Aorta (tissue), 5 donors: Measurements from ENCODE around the gene RHCE. TPM values are rescaled to one million over a fixed set of nuclear protein-coding genes. Genes with fewer than 3 reads are reported as not detected.
"Not testable (repeated sequence)": the region's sequence is repeated elsewhere in the genome, so short reads cannot be mapped to it uniquely, and the experiment has no call there.

Experiments used
- ATAC-seq: fragments of 200-7000 bp; cut with Tn5 transposase; one replicate; pipeline ENCODE4 v1.9.1; 2022; ENCODE audit warnings: moderate library complexity; ENCODE audit not compliant: low FRiP score
- DNase-seq, 2 donors: peaks; one replicate each; pipeline ENCODE4 v3.0.0-alpha.2; 2020
- H3K27ac ChIP-seq, 2 donors: one replicate each; pipeline ENCODE4 v1.5.1; 2013; ENCODE audit warnings: low read length in 2 of 2, mild to moderate bottlenecking in 2 of 2, moderate library complexity in 2 of 2, control low read depth in 1 of 2, inconsistent platforms in 1 of 2, low read depth in 1 of 2
- H3K27me3 ChIP-seq, 2 donors: one replicate each; pipeline ENCODE4 v1.6.1; 2013; ENCODE audit warnings: control low read depth in 1 of 2, low read length in 1 of 2, mild to moderate bottlenecking in 1 of 2, moderate library complexity in 1 of 2; ENCODE audit not compliant: insufficient read depth in 2 of 2, control insufficient read depth in 1 of 2
- H3K36me3 ChIP-seq, 2 donors: one replicate each; pipeline ENCODE4 v1.6.1; 2013; ENCODE audit warnings: control low read depth in 1 of 2, low read length in 1 of 2, mild to moderate bottlenecking in 1 of 2; ENCODE audit not compliant: insufficient read depth in 2 of 2, control insufficient read depth in 1 of 2
- H3K4me1 ChIP-seq, 2 donors: one replicate each; pipeline ENCODE4 v1.6.1; 2013; ENCODE audit warnings: low read length in 2 of 2, control low read depth in 1 of 2, mild to moderate bottlenecking in 1 of 2, moderate library complexity in 1 of 2; ENCODE audit not compliant: insufficient read depth in 2 of 2, control insufficient read depth in 1 of 2
- H3K4me3 ChIP-seq, 2 donors: one replicate each; pipeline ENCODE4 v1.5.1; 2013; ENCODE audit warnings: low read length in 2 of 2, control low read depth in 1 of 2, mild to moderate bottlenecking in 1 of 2
- H3K9me3 ChIP-seq: one replicate; pipeline ENCODE4 v1.6.1; 2013; ENCODE audit warnings: mild to moderate bottlenecking, low read length; ENCODE audit not compliant: control insufficient read depth
- WGBS, 2 donors: extraction: QIAGEN DNeasy Blood & Tissue Kit; methylation state at CpG; one replicate each; pipeline ENCODE4 v1.1.7; 2013; 5-methylcytosine and 5-hydroxymethylcytosine counted together
- intact Hi-C, 2 donors: fragments of 100-400 bp; cut with DNase I; formaldehyde crosslinking; loops; one replicate each; pipeline versions ENCODE4 v1.14.2 to v1.15.0; 2022
- polyA plus RNA-seq, 2 donors: library from polyadenylated mRNA; stranded (reverse); fragments of 200-250 nt; gene quantifications; one replicate each; pipeline ENCODE4 v1.2.3, GENCODE V29; 2013
- total RNA-seq, 2 donors: library from RNA; stranded (reverse); fragmentation: NEBNext Ultra II Directional; extraction: Animal tissue kit (Norgen Biotek cat#: 25700); gene quantifications; one replicate each; pipeline ENCODE4 v1.2.1, GENCODE V29; 2021
- donor health status: healthy with polysubstance abuse.
- donor health status: Bipolar disorder and iron deficiency.
- donor health status: DM: no; HTN: no; CAD: no.
- donor health status: DM: no; HTN: no; CAD: no.
- donor health status: DM: yes; HTN: yes; CAD: no.

The RHCE gene
- total and polyA plus RNA-seq, 4 donors, result 0.69 TPM; not detected in 3

GRCh38 chr1:25458541-25459298, 38.1 kb upstream of the RHCE start:
- 65 to 70% methylated on average over 7 of the region's 7 CpGs for WGBS, 2 donors
- DNase-seq, result no peak
- Histone ChIP-seq H3K27ac (no peak overlapping the region), H3K9me3 (no peaks in the 10 kb centered on the region), H3K27me3 (no peaks in the 10 kb centered on the region), H3K4me3 (no peak overlapping the region), H3K36me3 (peaks cover 0 to 6% of the 10 kb centered on the region in 2 donors), H3K4me1 (peaks cover 0 to 3% of the 10 kb centered on the region in 2 donors)
- no peak for ATAC-seq
- intact Hi-C loops, result no loop called here

GRCh38 chr1:25456502-25456901, 35.9 kb upstream of the RHCE start:
- intact Hi-C loops, result no loop called here
- H3K36me3 ChIP-seq, result peaks cover 0 to 6% of the 10 kb centered on the region in 2 donors
- WGBS, 2 donors, result 89 to 92% methylated on average over 4 of the region's 4 CpGs
- no peak overlapping the region for H3K27ac ChIP-seq
- no peak for ATAC-seq
- no peak overlapping the region for H3K4me3 ChIP-seq
- peaks cover 0 to 3% of the 10 kb centered on the region in 2 donors for H3K4me1 ChIP-seq
- H3K9me3 ChIP-seq, result no peaks in the 10 kb centered on the region
- no peaks in the 10 kb centered on the region for H3K27me3 ChIP-seq
- DNase-seq, result no peak

- WGBS, 2 donors, result 87 to 91% methylated on average over 3 of the region's 3 CpGs
Measured at GRCh38 chr1:25451908-25452307, 31.3 kb upstream of the RHCE start.

DNA sequence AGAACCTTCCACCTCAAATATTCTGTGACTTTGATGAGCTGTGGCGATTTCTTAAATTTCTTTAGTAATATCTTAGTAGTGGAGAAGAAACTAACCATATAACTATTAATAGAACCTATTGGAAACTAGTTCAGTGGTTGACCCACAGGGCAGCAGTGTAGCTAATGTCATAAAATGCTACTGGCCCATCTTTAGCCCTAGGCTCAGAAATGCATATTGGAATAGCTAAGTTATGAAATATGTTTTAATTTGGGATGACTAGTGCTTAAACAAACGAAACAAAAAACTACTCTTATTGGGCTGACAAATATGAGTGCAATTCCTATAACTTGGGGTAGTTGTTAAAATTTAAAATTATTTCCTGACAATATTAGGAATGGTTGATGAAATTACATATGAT, 30.3 kb upstream of the RHCE start:
- H3K4me3 ChIP-seq, result no peak overlapping the region
- 74 to 82% methylated on average over 2 of the region's 2 CpGs for WGBS, 2 donors
- intact Hi-C loops, result no loop called here
- H3K27me3 ChIP-seq, result no peaks in the 10 kb centered on the region
- H3K36me3 ChIP-seq, result peaks cover 2% of the 10 kb centered on the region in 2 donors
- no peaks in the 10 kb centered on the region for H3K4me1 ChIP-seq
- no peak overlapping the region for H3K27ac ChIP-seq
- DNase-seq, result no peak
- no peaks in the 10 kb centered on the region for H3K9me3 ChIP-seq
- ATAC-seq, result no peak

More at GRCh38 chr1:25451908-25452307, 31.3 kb upstream of the RHCE start:
- ATAC-seq (no peak), DNase-seq (no peak)
- intact Hi-C loops, result no loop called here
- Histone ChIP-seq H3K4me1 (no peaks in the 10 kb centered on the region), H3K4me3 (no peak overlapping the region), H3K36me3 (peaks cover 2% of the 10 kb centered on the region in 2 donors), H3K27ac (no peak overlapping the region), H3K9me3 (no peaks in the 10 kb centered on the region), H3K27me3 (no peaks in the 10 kb centered on the region)

DNA sequence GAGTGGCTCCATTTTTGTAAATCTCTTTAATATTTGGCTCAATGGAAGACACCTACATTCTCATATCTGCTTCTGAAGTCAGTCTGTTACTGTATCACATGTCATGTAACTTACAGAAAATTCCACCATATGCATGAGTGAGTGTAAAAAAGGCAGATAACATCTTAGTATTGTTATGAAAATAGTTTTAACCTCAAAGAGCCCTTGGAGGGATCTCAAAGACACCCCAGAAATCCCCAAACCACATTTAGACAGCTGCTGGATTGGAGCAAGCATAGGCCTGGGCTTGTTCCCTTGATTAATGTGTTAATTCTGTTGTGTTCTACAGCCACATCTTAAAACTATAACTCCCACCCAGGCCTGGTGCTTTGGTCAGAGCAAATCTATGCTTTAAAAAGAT, 26.9 kb upstream of the RHCE start:
- no peak for ATAC-seq
- H3K36me3 ChIP-seq, result peaks cover 0 to 2% of the 10 kb centered on the region in 2 donors

DNA sequence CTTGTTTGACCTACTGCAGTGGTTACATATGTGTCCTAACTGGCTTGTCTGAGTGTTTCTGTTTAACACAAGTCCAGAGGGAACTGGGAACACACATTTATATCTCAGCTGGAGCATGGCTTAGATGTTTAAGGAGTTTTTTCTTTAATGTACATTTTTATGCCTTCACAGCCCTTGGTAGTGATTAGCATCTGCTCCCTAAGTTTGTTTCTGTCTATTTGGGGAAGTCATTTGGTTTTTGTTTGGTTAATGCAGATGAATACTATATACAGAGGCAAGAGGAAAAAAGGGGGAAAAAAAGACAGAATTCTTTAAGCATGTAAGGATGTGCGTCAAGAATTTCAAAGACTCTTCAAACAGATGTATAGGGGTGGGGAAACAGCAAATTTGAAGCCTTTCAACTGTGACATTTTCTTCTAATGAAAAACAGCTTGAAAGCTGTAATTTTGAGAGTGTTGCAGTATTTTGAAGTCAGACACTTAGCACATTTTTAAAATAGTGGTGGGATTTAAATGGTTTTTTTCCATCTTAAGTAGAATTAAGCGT, 25.4 kb upstream of the RHCE start:
- WGBS, 2 donors, result 59 to 83% methylated on average over 2 of the region's 2 CpGs
- ATAC-seq (no peak), DNase-seq (no peak)
- Histone ChIP-seq H3K4me1 (no peaks in the 10 kb centered on the region), H3K9me3 (no peaks in the 10 kb centered on the region), H3K27ac (no peak overlapping the region), H3K36me3 (peaks cover 0 to 2% of the 10 kb centered on the region in 2 donors), H3K27me3 (no peaks in the 10 kb centered on the region), H3K4me3 (no peak overlapping the region)
- intact Hi-C loops, result no loop called here

More for the DNA sequence above, 26.9 kb upstream of the RHCE start:
- Histone ChIP-seq H3K4me3 (no peak overlapping the region), H3K9me3 (no peaks in the 10 kb centered on the region), H3K4me1 (no peaks in the 10 kb centered on the region), H3K27me3 (no peaks in the 10 kb centered on the region), H3K27ac (no peak overlapping the region)
- no peak for DNase-seq
- intact Hi-C loops, result no loop called here

DNA sequence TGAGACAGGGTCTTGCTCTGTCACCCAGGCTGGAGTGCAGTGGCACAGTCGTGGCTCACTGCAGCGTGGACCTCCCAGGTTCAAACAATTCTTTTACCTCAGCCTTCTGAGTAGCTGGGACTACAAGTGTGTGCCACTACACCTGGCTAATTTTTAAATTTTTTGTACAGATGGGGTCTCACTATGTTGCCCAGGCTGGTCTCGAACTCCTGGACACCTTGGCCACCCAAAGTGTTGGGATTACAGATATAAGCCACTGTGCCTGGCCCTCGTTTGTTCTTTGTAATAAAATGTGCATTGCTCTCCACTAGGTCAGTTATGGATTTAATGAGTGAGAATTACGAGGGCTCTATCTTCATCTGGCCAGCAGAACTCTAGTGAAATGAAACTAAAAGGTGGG, 24.0 kb upstream of the RHCE start:
- H3K9me3 ChIP-seq, H3K27me3 ChIP-seq, H3K27ac ChIP-seq, intact Hi-C loops, DNase-seq, H3K4me1 ChIP-seq, H3K36me3 ChIP-seq, H3K4me3 ChIP-seq, ATAC-seq: not testable (repeated sequence)
- 93 to 95% methylated on average over 5 of the region's 5 CpGs for WGBS, 2 donors

DNA sequence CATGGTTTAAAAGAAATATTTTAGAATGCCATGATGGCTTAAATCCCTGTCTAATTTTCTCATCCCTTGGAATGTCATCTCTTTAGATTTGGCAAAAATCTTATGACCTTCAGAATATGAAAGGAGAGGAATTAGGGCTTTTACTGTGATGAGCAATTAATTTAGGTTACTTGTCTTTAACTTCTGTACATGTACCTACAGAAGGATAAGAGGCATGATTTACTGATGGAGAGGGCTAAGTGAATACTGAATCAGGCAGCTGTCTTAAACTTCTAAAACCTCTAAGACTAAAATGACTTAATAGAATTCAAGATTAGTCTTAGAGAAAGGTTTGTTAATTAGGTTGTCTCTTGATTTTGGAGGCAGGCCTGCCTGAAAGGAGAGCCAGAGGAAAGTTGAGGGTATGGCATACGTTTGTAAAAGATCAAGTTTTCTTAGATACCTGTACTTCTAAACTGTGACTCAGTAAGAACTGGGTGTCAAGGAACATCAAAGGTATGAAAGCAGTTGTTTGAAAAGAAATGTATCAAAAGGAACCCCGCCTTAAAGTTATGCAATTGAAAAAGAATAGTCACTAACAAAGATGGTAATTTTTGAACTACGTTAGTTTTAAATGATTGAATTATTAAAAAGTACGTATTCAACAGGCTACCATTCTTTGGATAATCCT, 22.5 kb upstream of the RHCE start:
- no peak overlapping the region for H3K4me3 ChIP-seq
- H3K27me3 ChIP-seq, result no peaks in the 10 kb centered on the region
- no peak for DNase-seq
- no peaks in the 10 kb centered on the region for H3K9me3 ChIP-seq
- no peak for ATAC-seq
- H3K4me1 ChIP-seq, result no peaks in the 10 kb centered on the region
- no peaks in the 10 kb centered on the region for H3K36me3 ChIP-seq
- intact Hi-C loops, result no loop called here
- H3K27ac ChIP-seq, result no peak overlapping the region
- WGBS, 2 donors, result 86% methylated on average over 4 of the region's 4 CpGs

DNA sequence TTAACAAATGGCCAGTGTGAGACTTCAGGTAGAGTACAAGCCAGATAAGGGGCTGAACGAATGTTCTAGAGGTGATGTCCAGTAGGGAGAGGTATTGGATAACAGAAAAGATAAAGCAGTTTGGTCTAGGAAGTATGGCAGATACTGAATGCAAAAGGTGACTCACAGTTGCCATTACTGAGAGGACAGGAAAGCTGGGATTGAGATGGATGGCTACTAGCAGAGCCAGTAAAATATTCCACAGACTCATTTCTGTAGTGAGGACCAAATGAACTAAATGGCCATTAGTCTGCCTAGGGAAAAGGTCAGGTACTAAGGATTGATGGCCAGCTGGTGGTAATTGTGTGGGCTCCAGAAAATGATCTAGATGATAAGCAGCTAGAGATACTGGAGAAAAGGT, 21.6 kb upstream of the RHCE start:
- peaks cover 0 to 2% of the 10 kb centered on the region in 2 donors for H3K4me1 ChIP-seq
- H3K36me3 ChIP-seq, result no peaks in the 10 kb centered on the region
- ATAC-seq, result no peak
- intact Hi-C loops, result no loop called here
- H3K27ac ChIP-seq, result no peak overlapping the region
- H3K27me3 ChIP-seq, result no peaks in the 10 kb centered on the region
- WGBS, 2 donors, result 55 to 58% methylated on average over 1 of the region's 1 CpG
- H3K9me3 ChIP-seq, result no peaks in the 10 kb centered on the region
- no peak overlapping the region for H3K4me3 ChIP-seq
- DNase-seq, result no peak
